Activated T-helper 1 cell treated with anti-CD3 and anti-CD28 coated beads, Interleukin-2, amount 50 U/mL, for 16 hours (primary cell): ENCODE data around the gene LRRC57.

Source experiments
- DNase-seq, 2 donors: peaks; one replicate each; pipeline ENCODE4 v3.0.0-alpha.2; 2020; ENCODE audit warnings: low read depth in 1 of 2, low spot score in 1 of 2

LRRC57 gene

GRCh38 chr15:42491539-42492225 lies 56.9 kb downstream of the LRRC57 start:
- no peak for DNase-seq

GRCh38 chr15:42490671-42491538 lies 57.7 kb downstream of the LRRC57 start, which contains the start of gene ZNF106:
Gene ZNF106 (minus strand): TSS chr15:42491141. CDS start chr15:42472289, 18,852 bp downstream.
- DNase-seq = peak; percentile 69 to 82

- DNase-seq = no peak
These were observed 58.3 kb downstream of the LRRC57 start for GRCh38 chr15:42490291-42490670.
